NCI-H2081 treated with DMSO at 0.1 percent for 48 hours (cell line): ENCODE data around the gene PPP1R8.

Experiments
- DNase-seq: peaks from one replicate; lab custom pipeline; 2025; lab: John Stamatoyannopoulos, UW

PPP1R8 gene

GRCh38 chr1:27872059-27872801 is 41.6 kb downstream of the PPP1R8 start, which contains the start of gene THEMIS2:
THEMIS2 (plus strand) TSS chr1:27872544; CDS start chr1:27872572, 28 bp downstream.
- DNase-seq = no peak

GRCh38 chr1:27872802-27873551 is 42.4 kb downstream of the PPP1R8 start:
- no peak for DNase-seq

- DNase-seq = no peak
Measured at GRCh38 chr1:27873671-27874384, 43.2 kb downstream of the PPP1R8 start.

- DNase-seq = no peak
Measured at GRCh38 chr1:27876341-27877114, 45.9 kb downstream of the PPP1R8 start.

GRCh38 chr1:27877115-27877416 is 46.5 kb downstream of the PPP1R8 start:
- DNase-seq = no peak

GRCh38 chr1:27878039-27878438 is 47.5 kb downstream of the PPP1R8 start:
- DNase-seq = no peak

GRCh38 chr1:27878787-27879335 is 48.3 kb downstream of the PPP1R8 start:
- DNase-seq = no peak

GRCh38 chr1:27879374-27880082 is 48.9 kb downstream of the PPP1R8 start:
- DNase-seq = no peak

- DNase-seq = no peak
Measured at GRCh38 chr1:27882543-27882903, 51.9 kb downstream of the PPP1R8 start.

GRCh38 chr1:27883536-27883935 is 53.0 kb downstream of the PPP1R8 start:
- DNase-seq = no peak

GRCh38 chr1:27884006-27884954 is 53.7 kb downstream of the PPP1R8 start:
- DNase-seq = no peak

GRCh38 chr1:27885114-27885528 is 54.5 kb downstream of the PPP1R8 start:
- no peak for DNase-seq

- no peak for DNase-seq
Measured at GRCh38 chr1:27885621-27886352, 55.2 kb downstream of the PPP1R8 start.

GRCh38 chr1:27886353-27886679 is 55.7 kb downstream of the PPP1R8 start:
- DNase-seq = no peak

- DNase-seq = no peak
Measured at GRCh38 chr1:27886744-27887143, 56.2 kb downstream of the PPP1R8 start.

GRCh38 chr1:27887215-27888021 is 56.8 kb downstream of the PPP1R8 start:
- DNase-seq = no peak

GRCh38 chr1:27889506-27889905 is 58.9 kb downstream of the PPP1R8 start:
- DNase-seq = no peak

- DNase-seq = no peak
Measured at GRCh38 chr1:27891196-27891889, 60.8 kb downstream of the PPP1R8 start.
